RWPE2 (cell line): ENCODE measurements around the gene BAHCC1.

Experiments used
- ATAC-seq: fragments of 200-7000 bp; cut with Tn5 transposase; 3 replicates; pipeline ENCODE4 v1.9.1; 2021; ENCODE audit warnings: low read depth
- DNase-seq: peaks from one replicate; pipeline ENCODE4 v3.0.0-alpha.2; 2020; ENCODE audit warnings: low spot score
- H3K27ac ChIP-seq: fragments of 450-650 bp; 2 replicates; pipeline ENCODE4 v1.5.1; 2017; ENCODE audit warnings: mild to moderate bottlenecking; ENCODE audit not compliant: poor library complexity, severe bottlenecking
- H3K27me3 ChIP-seq: fragments of 250-450 bp; sonication (Bioruptor Pico); 2 replicates; pipeline ENCODE4 v1.5.1; 2021; ENCODE audit warnings: mild to moderate bottlenecking, moderate library complexity; ENCODE audit not compliant: insufficient read depth, poor library complexity, severe bottlenecking
- H3K36me3 ChIP-seq: fragments of 250-450 bp; sonication (Bioruptor Pico); 2 replicates; pipeline ENCODE4 v1.5.1; 2020; ENCODE audit warnings: low read depth, mild to moderate bottlenecking, moderate library complexity
- H3K4me1 ChIP-seq: fragments of 250-450 bp; sonication (Bioruptor Pico); 2 replicates; pipeline ENCODE4 v1.5.1; 2021; ENCODE audit warnings: mild to moderate bottlenecking, moderate library complexity; ENCODE audit not compliant: insufficient read depth, poor library complexity, severe bottlenecking
- H3K4me3 ChIP-seq: fragments of 250-450 bp; sonication (Bioruptor Pico); 2 replicates; pipeline ENCODE4 v1.5.1; 2021; ENCODE audit warnings: mild to moderate bottlenecking, moderate library complexity; ENCODE audit not compliant: severe bottlenecking
- H3K9me3 ChIP-seq: fragments of 250-450 bp; sonication (Bioruptor Pico); 2 replicates; pipeline ENCODE4 v1.5.1; 2021; ENCODE audit warnings: mild to moderate bottlenecking, moderate library complexity; ENCODE audit not compliant: severe bottlenecking
- TF ChIP-seq, protein P1 (sequence below): fragments of 450-650 bp; IDR thresholded peaks from one replicate; pipeline ENCODE4 v1.5.1; 2017; ENCODE audit warnings: mild to moderate bottlenecking, moderate library complexity; ENCODE audit not compliant: poor library complexity, severe bottlenecking

Gene BAHCC1

DNA sequence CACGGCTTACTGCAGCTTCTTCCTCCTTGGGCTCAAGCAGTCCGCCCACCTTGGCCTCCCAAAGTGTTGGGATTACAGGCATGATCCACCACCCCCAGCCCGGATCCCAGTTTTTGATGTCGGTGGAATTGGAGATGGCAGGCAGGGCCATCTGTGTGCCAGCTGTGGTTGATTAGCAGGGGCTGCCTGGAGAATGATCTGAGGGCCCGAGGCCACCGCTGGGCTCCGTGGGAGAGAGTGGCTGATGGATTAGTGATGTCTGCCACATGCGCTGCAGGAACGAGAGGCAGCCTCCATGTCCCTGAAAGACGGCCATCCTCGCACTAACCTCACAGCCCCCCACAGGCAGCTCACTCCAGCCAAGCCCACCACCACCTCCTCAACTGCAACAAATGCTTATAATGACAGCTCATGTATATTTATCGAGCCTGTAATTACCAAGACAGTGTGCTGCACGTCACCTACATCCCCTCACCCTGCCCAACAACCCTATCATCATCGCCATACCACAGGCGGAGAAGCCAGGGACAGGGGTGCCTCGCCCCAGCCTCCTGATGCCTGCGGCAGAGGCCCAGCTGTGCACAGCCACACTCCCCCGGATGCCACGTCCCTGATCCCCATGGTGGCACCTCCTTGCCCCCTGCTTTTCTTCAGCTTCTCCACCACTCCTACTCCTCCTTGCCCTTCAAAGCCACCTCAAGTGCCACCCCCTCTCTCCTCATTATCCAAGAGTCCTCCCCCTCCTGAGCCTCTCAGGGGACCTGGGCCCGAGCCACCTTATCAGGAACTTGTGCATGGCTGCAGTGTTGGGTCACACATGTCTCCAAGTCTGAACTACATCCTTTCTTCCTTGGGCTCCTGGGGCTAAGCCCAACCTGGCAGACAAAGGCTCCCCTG lies 84.2 kb downstream of the BAHCC1 start:
- TF ChIP-seq, protein P1, sequence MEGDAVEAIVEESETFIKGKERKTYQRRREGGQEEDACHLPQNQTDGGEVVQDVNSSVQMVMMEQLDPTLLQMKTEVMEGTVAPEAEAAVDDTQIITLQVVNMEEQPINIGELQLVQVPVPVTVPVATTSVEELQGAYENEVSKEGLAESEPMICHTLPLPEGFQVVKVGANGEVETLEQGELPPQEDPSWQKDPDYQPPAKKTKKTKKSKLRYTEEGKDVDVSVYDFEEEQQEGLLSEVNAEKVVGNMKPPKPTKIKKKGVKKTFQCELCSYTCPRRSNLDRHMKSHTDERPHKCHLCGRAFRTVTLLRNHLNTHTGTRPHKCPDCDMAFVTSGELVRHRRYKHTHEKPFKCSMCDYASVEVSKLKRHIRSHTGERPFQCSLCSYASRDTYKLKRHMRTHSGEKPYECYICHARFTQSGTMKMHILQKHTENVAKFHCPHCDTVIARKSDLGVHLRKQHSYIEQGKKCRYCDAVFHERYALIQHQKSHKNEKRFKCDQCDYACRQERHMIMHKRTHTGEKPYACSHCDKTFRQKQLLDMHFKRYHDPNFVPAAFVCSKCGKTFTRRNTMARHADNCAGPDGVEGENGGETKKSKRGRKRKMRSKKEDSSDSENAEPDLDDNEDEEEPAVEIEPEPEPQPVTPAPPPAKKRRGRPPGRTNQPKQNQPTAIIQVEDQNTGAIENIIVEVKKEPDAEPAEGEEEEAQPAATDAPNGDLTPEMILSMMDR, result no peak
- ATAC-seq (no peak), DNase-seq (no peak)
- Histone ChIP-seq H3K36me3 (no peaks in the 10 kb centered on the region), H3K27me3 (no peaks in the 10 kb centered on the region), H3K4me3 (no peak overlapping the region), H3K9me3 (no peaks in the 10 kb centered on the region), H3K27ac (no peak overlapping the region), H3K4me1 (no peaks in the 10 kb centered on the region)

DNA sequence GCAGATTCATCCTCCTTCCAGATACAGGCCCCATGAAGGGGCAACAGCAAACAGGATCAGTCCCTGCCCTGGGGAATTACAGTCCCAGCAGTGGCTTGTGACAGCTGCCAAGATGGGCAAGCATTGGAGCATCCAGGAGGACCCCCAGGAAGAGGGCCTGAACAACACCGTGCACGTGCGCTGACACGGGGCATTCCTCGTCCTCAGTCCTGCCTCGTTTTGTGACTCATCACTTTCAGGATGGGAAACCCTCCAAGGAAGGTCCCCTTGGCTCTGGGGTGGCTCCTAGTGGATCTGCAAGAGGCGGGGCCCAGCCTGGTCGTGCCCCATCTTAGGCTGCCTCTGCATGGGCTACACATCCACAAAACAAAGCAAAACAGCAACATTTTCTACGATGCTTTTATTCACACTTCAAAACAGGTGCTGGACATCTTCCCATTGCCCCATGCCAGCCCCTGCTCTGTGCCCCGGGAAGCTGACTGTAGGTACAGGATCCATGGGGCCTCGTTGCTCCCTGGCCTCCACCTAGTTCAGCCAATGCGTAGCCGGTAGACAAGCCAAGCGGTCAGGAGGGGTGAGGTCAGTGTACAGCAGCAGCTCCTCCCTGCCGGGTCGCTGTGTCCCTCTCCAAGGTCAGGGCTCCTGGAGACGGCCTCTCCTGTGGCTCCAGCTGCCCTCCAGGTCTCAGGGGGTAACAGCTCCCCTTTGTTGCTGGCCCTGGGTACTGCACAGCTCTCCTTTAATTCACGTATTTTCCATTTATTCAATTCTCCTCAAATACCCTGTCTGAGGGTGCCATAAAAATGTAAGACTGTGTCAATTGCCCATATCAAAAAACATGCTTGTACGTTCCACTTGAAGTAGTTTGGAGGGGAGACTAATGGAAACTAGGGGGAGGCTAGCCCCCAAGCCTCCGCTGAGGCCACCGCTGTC lies 85.1 kb downstream of the BAHCC1 start:
- Histone ChIP-seq H3K9me3 (no peaks in the 10 kb centered on the region), H3K36me3 (no peaks in the 10 kb centered on the region), H3K27me3 (no peaks in the 10 kb centered on the region), H3K4me1 (no peaks in the 10 kb centered on the region), H3K4me3 (no peak overlapping the region), H3K27ac (no peak overlapping the region)
- DNase-seq (no peak), ATAC-seq (no peak)
- TF ChIP-seq, protein P1, result peak; percentile 26

DNA sequence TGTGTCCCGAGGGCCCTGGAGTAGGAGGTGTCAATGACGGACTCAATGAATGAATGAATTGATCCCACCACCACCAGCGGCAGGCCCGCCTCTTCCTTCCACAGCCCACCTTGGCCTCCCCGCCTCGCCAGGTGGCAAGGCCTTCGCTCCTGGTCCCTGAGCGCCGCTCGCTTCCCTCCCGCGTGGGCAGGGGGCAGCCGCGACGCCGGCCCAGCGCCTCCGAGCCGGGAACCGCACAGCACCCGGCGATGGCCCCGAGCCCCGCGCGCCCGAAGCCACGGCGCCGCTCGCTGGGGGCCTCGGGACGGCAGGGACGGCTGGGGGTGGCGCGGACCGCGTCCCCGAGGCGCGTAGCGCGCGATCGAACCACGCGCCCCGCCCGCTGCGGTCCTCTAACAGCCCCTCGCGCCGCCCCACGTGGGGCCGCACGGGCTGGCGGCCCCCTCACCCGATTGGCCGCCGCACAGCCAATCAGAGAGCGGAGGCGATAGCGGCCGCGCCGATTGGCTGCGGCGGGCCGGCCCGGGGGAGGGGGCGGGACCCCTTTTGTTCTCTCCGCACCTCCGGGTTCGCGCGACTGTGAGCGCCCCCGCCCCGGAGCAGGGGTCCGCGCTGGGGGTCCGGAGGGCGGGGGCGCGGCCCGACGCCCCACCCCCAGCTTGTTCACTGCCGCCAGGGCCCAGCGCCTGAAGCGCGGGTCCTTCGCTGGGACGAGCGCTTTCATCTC lies 86.0 kb downstream of the BAHCC1 start:
- TF ChIP-seq, protein P1, result no peak
- peak; percentile 60 for DNase-seq
- H3K27me3 ChIP-seq, result no peaks in the 10 kb centered on the region
- no peaks in the 10 kb centered on the region for H3K4me1 ChIP-seq
- no peaks in the 10 kb centered on the region for H3K36me3 ChIP-seq
- no peaks in the 10 kb centered on the region for H3K9me3 ChIP-seq
- H3K27ac ChIP-seq, result no peak overlapping the region
- peak; percentile 51; the same call in 2 of the 3 replicates for ATAC-seq
- peak overlapping the region; percentile 24 for H3K4me3 ChIP-seq

DNA sequence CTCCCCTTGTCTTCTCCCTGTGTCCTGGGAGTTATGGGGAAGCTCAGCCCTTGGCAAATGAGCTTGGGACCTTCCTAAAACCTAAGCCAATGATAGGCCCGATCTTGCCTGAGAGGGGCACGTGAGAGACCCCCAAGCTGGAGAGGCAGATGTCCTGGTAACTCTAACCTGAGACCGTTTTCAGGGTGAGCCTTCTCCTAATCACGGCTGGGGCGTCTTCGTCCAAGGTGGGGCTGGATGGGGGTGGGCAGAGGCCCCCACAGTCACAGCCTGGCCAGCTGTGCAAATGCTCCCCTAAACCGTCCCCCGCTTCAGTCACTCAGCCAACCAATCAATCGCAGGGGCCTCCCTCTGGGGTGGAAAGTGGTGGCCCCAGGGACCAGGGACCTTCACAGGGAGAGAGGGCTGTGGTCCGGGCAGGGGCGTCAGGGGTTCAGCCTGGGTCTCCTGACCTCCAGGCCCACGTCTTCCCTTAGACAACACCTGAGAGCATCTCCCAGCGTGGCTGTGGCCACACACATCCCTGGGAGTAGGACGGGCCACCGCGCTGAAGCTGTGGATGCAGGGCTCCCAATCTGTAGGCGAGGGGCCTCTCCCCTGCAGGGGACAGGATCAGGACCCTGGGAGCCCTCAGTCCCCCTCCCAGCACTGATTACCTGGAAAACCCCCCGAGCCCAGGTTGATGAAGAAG lies 86.7 kb downstream of the BAHCC1 start:
- peak; percentile 63 for DNase-seq
- no peaks in the 10 kb centered on the region for H3K36me3 ChIP-seq
- TF ChIP-seq, protein P1, result no peak
- no peak for ATAC-seq
- no peaks in the 10 kb centered on the region for H3K27me3 ChIP-seq
- no peaks in the 10 kb centered on the region for H3K4me1 ChIP-seq
- H3K4me3 ChIP-seq, result peak overlapping the region; percentile 24
- H3K9me3 ChIP-seq, result no peaks in the 10 kb centered on the region
- no peak overlapping the region for H3K27ac ChIP-seq
